GM06990 (cell line): ENCODE measurements around the gene ZNF584.
A peak's percentile ranks its signal among the peaks of the same experiment; 100 is the strongest.

Experiments used
- DNase-seq: peaks from one replicate; pipeline ENCODE4 v3.0.0-alpha.2; 2011; ENCODE audit not compliant: insufficient read length; ENCODE audit errors: extremely low read depth
- H3K27me3 ChIP-seq: replicated peaks from 2 replicates; pipeline ENCODE4 v1.6.0; 2011; ENCODE audit warnings: low read length; ENCODE audit not compliant: control insufficient read depth, insufficient read depth
- H3K36me3 ChIP-seq: 2 replicates; pipeline ENCODE4 v1.5.1; 2011; ENCODE audit warnings: low read length; ENCODE audit not compliant: control insufficient read depth, insufficient read depth
- H3K4me3 ChIP-seq: replicated peaks from 2 replicates; pipeline ENCODE4 v1.5.1; 2011; ENCODE audit warnings: low read depth, mild to moderate bottlenecking, control low read depth, low read length
- CTCF ChIP-seq: IDR thresholded peaks from 2 replicates; pipeline ENCODE4 v1.5.1; 2011; ENCODE audit warnings: low read length, control low read depth, mild to moderate bottlenecking, inconsistent platforms; ENCODE audit not compliant: insufficient read depth, poor library complexity, severe bottlenecking

The ZNF584 gene

GRCh38 chr19:58379246-58379645 lies 29.2 kb upstream of the ZNF584 start:
- Histone ChIP-seq H3K27me3 (no peaks in the 10 kb centered on the region), H3K36me3 (no peaks in the 10 kb centered on the region; the same call in 1 of the 2 replicates), H3K4me3 (no peak overlapping the region)
- TF ChIP-seq CTCF: no peak
- DNase-seq: no peak

- no peaks in the 10 kb centered on the region for H3K27me3 ChIP-seq
- peak overlapping the region; percentile 77 for H3K4me3 ChIP-seq
- DNase-seq: no peak
- no peaks in the 10 kb centered on the region; the same call in 1 of the 2 replicates for H3K36me3 ChIP-seq
- TF ChIP-seq CTCF: no peak
Measured at GRCh38 chr19:58380037-58380661, 28.3 kb upstream of the ZNF584 start.

GRCh38 chr19:58380662-58381459 lies 27.6 kb upstream of the ZNF584 start, which contains the start of gene ZNF837:
ZNF837 (minus strand) TSS chr19:58381030; CDS start chr19:58369332, 11,698 bp downstream.
- no peaks in the 10 kb centered on the region for H3K27me3 ChIP-seq
- peak; percentile 18 for TF ChIP-seq CTCF
- H3K4me3 ChIP-seq: peak within 1 kb of the TSS; percentile 77
- H3K36me3 ChIP-seq: no peaks in the 10 kb centered on the region; the same call in 1 of the 2 replicates
- DNase-seq: peak; percentile 98

- no peak for TF ChIP-seq CTCF
- no peak for DNase-seq
- H3K36me3 ChIP-seq: no peaks in the 10 kb centered on the region; the same call in 1 of the 2 replicates
- H3K27me3 ChIP-seq: no peaks in the 10 kb centered on the region
- H3K4me3 ChIP-seq: peak overlapping the region; percentile 77
Measured at GRCh38 chr19:58381460-58382212, 26.8 kb upstream of the ZNF584 start.

- Histone ChIP-seq H3K4me3 (no peak overlapping the region), H3K36me3 (peaks cover 1% of the 10 kb centered on the region; the same call in 1 of the 2 replicates), H3K27me3 (no peaks in the 10 kb centered on the region)
- DNase-seq: no peak
- no peak for TF ChIP-seq CTCF
Measured at GRCh38 chr19:58382997-58383603, 25.3 kb upstream of the ZNF584 start.
